GM21390 (cell line): ENCODE measurements around the gene TANGO6.
"Not testable (repeated sequence)": the region's sequence is repeated elsewhere in the genome, so short reads cannot be mapped to it uniquely, and the experiment has no call there.

ENCODE experiments used
- ATAC-seq: cut with Tn5 transposase; IDR thresholded peaks from one replicate; pipeline ENCODE4 v1.9.1; 2021; ENCODE audit not compliant: unreplicated experiment

Gene TANGO6

DNA sequence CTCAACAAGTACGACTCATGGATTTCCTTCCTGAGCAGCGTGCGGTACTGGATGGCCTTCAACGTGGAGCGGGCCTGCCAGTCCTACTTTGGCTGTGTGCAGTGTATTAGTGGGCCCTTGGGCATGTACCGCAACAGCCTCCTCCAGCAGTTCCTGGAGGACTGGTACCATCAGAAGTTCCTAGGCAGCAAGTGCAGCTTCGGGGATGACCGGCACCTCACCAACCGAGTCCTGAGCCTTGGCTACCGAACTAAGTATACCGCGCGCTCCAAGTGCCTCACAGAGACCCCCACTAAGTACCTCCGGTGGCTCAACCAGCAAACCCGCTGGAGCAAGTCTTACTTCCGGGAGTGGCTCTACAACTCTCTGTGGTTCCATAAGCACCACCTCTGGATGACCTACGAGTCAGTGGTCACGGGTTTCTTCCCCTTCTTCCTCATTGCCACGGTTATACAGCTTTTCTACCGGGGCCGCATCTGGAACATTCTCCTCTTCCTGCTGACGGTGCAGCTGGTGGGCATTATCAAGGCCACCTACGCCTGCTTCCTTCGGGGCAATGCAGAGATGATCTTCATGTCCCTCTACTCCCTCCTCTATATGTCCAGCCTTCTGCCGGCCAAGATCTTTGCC, 271.1 kb downstream of the TANGO6 start:
- no peak for ATAC-seq

DNA sequence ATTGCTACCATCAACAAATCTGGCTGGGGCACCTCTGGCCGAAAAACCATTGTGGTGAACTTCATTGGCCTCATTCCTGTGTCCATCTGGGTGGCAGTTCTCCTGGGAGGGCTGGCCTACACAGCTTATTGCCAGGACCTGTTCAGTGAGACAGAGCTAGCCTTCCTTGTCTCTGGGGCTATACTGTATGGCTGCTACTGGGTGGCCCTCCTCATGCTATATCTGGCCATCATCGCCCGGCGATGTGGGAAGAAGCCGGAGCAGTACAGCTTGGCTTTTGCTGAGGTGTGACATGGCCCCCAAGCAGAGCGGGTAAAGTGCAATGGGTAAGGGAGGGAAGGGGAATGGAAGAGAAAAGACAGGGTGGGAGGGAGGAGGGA, 271.6 kb downstream of the TANGO6 start:
- ATAC-seq, result no peak

DNA sequence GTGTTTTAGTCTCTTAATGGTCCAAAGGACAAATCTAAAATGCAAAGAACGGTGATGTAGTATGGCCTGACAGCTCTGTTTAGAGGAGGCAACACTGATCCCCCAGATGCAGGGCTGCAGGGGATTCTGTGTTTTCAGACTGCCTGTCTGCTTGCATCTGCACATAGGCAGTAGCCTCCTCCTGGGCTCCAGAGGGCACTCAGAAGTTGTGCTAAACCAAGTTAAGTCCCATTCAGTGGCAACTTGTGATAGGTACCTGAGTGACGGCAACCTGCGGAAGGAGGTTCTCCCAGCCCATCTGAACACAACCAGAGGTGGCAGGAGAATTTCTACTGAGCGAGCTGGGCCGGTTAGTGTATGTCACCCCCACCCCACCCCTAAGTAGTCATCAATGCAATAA, 272.0 kb downstream of the TANGO6 start:
- ATAC-seq, result no peak

DNA sequence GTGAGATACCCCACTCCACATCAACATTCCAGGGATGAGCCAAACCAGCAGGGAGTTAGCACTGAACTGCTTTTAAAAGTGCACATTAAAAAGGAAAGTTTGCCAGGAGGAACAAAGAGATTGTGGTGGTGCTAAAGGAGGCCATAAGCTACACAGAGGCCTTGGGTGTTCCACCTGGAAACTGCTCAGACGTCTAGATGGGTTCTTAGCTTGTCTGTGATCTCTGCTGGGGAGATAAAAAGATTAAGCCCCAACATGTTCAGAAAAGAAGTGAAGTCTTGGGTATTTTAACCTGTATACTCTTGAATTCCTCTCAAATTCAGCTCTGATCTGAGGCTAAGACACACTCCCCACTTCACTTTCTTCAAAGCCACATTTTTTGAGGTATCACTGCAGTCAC, 272.5 kb downstream of the TANGO6 start:
- no peak for ATAC-seq

DNA sequence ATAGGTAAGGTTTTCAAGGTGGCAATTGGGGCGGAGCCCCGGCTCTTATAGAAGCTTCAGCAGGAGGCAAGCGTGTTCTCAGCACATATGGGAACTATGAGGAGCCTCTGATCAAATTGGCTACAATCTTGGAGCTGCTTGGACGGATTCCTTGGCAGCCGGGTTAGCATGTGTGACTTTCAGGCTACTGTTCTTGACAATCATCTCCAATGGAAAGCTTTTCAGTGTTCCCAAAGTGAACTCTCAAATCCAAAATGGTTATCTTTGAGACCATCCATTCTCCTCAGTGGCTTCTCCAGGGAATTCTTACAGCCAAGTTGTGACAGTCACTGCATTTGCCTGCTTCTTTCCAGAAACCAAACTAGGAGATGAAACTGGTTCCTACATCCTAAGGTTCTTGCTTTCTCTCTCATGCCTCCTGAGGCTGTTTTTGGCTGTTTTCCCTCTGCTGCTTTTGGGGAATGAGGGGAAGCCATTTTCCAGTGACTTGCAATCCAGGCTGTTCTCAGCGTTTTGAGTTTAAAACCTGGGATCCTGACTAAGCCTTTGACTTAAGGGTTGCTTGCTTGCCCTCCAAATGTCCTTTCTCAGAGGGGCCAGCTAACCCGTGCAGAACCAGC, 273.0 kb downstream of the TANGO6 start:
- no peak for ATAC-seq

DNA sequence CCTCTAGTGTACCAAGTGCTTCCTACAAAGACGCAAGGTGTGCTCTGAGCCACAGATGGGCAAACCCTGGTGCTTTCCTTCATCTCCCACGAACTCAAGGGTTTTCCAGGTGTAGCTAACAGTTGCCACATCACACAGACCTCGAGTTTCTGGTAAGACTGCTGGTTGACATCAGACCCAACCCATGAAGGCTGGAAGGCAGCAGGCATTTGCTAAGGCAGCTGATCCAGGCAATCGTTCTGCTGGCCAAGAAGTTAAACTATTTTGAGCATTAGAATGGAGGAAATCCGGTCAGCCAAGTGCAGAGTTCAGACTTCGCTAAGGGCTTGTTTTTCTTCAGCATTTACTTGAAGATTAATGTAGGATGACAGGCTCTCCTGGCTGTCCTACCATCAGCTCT, 273.6 kb downstream of the TANGO6 start:
- ATAC-seq, result no peak

DNA sequence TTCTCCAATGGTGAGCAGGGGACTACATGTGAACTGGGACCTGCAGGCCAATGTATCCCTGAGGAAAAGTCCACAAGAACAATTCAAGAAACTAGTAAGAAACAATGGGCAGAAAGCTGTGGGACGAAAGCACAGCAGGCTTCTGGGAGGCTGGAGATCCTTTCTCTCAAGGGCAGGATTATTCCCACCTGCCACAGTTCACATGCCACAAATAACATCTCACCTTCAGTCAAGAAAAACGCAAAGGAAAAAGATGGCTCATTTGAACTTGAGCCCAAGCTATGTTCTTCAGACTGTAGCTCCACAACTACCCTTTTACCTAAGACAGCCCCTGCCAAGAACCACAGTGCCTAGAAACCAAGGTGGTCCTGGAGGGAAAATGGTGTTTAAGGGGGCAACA, 275.1 kb downstream of the TANGO6 start:
- no peak for ATAC-seq

DNA sequence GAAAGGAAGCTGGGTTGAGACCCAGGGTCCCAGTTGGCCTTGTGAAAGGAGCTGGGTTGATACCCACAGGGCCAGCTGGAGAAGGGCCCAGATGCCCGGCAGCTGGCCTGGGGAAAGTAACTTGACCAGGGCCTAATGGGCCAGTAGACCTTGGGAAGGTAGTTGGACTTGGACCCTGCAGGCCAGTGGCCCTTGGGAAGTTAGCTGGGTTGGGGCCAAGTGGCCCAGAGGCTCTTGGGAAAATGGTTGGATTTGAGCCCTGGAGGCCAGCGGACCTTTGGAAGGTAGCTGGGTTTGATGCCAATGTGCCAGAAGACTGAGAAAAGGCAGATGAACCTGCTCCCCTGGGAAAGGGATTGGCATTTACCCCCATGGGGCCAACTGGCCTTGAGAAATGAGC, 275.7 kb downstream of the TANGO6 start:
- no peak for ATAC-seq

DNA sequence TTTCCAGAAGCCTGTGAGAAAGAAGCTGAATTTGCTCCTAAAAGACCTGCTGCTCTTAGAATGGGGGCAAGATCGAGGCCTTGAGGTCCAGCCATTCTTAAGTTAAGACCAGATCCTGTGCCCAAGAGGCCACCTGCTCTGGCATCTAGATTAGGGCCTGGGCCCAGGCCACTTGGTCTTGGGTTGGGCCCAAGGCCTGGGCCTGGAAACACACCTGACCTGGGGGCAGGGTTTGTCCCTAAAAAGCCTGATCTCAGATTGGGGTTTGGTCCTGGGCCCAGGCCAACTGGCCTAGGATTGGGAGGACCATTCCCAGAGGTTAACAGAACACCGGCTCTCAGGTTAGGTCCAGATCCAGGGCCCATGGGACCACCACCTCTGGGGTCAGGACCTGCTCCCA, 276.2 kb downstream of the TANGO6 start:
- ATAC-seq, result no peak

DNA sequence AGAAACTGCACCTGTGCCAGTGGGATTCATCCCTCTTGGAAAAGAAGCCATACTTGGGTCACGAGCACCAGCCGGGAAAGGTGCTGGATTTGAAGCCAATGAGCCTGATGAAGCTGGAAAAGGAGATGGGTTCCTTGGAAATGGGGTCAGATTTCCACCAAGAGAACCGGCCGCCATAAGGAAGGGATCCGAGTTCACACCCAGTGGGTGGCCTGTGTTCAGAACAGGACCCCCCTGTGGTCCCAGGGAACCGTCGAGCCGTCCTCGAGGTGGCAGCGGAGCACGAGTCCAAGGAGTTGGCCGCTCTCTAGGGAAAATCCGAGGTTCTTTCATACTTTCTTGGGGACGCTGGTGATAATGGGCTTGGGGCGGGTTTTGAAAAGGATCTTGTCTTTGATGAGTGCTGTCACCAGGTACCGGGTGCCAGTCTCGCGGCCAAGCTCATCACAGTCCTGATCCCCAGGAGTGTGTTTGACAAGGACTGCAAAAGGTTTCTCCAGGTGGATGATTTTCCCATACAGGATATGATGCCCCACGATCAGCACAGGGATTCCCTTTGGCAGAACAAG, 276.8 kb downstream of the TANGO6 start:
- no peak for ATAC-seq

DNA sequence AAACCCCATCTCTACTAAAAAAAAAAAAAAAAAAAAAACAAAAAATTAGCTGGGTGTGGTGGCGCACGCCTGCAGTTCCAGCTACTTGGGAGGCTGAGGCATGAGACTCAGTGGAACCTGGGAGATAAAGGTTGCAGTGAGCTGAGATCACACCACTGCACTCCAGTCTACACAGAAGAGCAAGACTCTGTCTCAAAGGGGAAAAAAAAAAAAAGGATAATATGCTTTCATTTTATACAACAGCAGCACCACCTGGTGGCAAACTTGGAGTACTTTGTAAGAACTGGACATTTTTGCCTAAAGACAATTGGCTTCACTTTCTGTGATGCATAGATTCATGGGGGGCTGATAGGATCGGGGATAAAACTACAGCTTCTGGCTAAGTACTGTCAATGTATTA, 280.6 kb downstream of the TANGO6 start:
- no peak for ATAC-seq

DNA sequence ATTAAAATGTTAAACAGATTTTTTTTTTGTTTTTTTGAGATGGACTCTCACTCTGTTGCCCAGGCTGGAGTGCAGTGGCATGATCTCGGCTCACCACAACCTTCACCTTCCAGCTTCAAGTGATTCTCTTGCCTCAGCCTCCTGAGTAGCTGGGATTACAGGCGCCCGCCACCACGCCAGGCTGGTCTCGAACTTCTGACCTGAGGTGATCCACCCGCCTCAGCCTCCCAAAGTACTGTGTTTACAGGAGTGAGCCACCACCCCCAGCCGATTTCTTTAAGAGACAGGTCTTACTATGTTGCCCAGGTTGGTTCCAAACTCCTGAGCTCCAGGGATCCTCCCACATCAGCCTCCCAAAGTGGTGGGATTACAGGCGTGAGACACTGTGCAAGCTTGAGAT, 281.1 kb downstream of the TANGO6 start:
- not testable (repeated sequence) for ATAC-seq

DNA sequence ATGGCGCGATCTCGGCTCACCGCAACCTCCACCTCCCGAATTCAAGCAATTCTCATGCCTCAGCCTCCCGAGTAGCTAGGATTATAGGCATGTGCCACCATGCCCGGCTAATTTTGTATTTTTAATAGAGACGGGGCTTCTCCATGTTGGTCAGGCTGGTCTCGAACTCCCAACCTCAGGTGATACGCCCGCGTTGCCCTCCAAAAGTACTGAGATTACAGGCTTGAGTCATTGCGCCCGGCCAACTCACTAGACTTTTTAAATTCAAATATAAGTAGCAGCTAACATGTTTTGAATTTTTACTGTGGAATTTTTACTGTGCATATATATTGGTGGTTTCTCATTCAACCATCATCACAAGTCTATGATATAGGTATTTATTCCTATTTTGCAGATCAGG, 281.6 kb downstream of the TANGO6 start:
- ATAC-seq, result not testable (repeated sequence)

DNA sequence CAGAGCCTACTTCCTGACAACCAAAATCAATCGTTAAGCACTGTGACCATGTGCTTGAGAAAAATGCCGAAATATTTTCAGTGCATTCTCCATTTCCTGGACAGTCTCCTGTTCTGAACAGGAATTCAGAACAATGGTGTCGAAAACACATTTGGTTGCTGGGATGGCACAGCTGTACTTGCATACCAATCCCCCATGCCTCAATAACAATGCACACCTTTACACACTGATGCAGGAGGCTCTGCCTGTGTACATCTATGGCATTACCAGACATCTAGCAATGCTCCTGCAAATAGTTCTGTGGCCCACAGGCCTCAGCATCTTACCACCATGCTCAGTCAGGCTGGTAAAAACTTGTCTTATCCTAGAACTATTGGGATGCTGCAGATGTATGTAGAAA, 282.9 kb downstream of the TANGO6 start:
- ATAC-seq, result no peak

DNA sequence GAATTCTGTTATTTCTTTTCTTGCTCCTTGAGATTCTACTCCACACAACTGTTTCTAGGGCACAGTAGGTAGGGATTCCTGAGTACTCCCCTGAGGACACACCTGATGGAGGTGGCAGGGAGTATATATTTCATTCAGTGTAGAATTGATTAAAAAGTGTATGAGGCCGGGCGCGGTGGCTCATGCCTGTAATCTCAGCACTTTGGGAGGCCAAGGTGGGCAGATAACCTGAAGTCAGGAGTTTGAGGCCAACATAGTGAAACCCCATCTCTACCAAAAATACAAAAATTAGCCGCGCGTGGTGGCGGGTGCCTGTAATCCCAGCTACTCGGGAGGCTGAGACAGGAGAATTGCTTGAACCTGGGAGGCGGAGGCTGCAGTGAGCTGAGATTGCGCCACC, 283.5 kb downstream of the TANGO6 start:
- ATAC-seq, result not testable (repeated sequence)

DNA sequence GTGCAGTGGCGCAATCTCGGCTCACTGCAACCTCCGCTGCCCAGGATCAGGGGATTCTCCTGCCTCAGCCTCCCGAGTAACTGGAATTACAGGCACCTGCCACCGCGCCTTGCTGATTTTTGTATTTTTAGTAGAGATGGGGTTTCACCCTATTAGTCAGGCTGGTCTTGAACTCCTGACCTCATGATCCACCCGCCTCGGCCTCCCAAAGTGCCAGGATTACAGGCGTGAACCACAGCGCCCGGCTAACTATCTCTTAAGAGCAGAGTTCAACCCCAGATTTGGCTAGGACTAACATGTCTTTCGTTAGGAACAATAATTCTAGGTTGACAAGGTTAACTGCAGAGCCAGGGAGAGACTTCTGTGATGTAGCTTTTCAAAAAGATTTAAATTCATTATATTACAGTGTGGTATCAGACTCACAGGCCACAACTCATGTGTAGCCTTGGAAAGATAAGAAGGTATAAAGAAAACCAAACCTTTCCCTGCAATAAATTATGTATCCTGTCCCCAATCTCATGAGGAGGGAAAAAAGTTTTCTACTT, 284.7 kb downstream of the TANGO6 start:
- ATAC-seq, result no peak

DNA sequence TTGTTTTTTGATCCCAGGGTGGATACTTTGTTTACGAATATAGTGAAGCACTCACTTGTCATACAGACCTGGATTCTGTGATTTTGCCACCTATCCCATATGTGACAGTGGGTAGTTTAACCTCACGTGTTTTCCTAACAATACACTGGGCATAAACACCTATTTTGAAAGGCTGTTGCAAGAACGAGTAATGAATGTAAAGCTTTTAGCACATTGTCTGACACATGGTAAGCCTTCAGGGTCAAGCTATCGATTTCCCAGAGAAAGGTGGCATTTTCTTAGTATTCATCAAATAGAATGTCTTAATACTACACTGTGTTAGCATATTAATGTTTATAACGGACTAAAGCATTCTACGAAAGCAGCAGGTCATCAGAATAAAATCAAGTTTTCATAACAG, 287.1 kb downstream of the TANGO6 start:
- no peak for ATAC-seq

DNA sequence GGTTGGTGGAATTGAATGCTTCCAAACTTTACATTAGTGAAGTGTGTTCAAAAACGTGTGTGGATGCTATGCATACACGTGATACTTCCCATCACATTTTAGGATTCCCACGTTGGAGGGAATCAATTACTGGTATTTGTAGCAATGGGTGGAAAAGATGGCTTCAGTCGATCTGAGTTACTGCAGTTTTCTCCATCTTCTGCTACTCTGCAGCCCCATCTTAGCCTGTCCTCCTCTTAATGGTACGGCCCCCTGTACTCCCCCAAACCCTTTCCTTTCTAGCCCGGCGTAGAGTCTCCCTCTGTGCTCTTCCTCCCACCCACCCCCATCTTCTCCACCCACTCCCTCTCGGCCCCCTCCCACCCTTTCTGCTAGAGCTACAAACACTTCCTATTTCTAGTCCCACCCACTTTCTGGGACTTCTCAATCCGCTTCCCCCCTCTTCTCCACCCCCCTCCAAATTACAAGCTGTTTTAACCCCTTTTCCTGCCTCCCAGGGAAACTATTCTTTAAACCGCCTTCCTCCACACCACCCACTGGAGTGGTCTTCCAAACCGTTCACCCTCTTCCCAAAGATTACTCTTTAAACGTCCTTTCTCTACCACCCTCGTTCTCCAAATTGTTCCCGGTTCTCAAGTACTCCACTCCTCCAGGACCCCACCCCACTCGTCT, 288.0 kb downstream of the TANGO6 start:
- ATAC-seq, result no peak

DNA sequence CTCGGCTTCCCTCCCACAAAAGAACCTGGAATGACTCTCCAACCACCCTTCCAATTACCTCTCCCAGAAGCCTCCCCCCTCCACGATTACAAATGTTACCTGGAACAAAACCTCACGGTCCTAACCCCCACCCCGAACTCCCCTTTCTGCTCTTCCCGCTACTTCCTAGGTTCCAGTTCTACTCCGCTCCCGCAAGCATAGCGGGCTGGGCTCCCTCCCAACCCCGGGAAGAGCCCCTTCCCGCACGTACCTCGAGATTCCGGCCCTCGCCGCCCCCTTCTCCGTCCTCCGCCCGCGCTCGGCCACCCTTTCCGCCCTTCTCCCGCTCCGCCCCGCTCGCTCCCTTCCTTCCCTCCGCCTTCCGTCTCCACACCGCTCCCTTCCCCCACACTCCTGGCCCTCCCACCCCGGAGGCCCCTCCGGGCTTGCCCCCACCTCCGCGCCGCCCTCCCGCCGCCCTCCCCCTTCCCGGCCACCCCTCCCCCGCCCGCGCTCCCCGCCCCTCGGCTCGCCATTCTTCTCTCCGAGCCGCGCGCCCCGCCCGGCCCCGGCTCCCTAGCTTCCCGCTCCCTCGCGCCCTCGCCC, 288.6 kb downstream of the TANGO6 start:
- peak; percentile 41 for ATAC-seq

DNA sequence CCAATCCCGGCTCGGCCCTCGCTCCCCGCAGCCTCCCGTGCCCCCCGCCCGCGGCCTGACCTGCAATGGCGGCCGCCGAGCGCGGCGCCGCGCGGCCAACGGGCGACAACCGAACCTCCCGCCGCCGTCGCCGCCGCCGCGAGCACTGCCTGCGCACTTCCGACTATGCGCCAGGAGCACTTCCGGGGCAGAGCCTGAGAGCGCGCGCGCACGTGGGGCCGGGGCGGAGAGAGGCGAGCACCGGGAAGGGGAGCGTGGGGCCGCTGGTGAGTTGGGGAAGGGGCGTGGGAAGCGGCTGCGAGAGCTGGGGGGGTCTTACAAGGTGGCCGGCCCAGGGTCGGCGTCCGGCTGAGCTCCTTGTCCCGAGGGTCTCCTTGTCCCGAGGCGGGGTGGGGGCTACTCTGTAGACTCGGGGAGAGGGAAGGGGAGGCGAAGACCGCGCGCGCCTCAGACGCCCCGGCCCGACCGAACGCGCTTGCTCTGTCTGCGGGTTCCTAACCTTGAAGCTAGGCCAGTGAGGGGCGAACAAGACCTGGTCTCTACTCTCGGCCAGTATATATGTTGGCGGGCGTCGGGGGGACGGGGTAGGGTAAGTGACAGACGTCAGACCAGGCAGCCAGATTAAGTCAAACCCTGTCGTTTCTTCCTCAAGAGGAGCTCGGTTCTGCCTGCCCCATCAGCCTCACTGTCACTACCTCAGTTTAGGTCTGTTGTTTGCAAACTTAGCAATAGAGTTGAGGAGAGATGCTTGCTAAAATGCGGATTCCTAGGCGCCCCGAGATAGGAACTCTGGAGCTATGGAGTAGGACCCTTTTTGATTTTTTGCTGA, 289.3 kb downstream of the TANGO6 start, which contains the start of the genes CHTF8 and UTP4:
Gene CHTF8 (minus strand): TSS at position 165 of the 829 bp plus-strand sequence. CDS start 11,130 bp downstream, outside the sequence.
Gene UTP4 (plus strand): TSS at position 226 of the 829 bp plus-strand sequence. CDS start 811 bp downstream, outside the sequence.
- ATAC-seq, result peak; percentile 84
